Stimulated activated CD8-positive, alpha-beta memory T cell treated with anti-CD3 and anti-CD28 coated beads, Interleukin-12 subunit alpha, Interleukin-12 subunit beta, amount 100 ng/mL, for 24 hours (primary cell): ENCODE data around the gene ZMYND8.
"Not testable (repeated sequence)": the region's sequence is repeated elsewhere in the genome, so short reads cannot be mapped to it uniquely, and the experiment has no call there.

Experiments
- DNase-seq: peaks from one replicate; pipeline ENCODE4 v3.0.0-alpha.2; 2020; ENCODE audit errors: extremely low read depth

The ZMYND8 gene

DNA sequence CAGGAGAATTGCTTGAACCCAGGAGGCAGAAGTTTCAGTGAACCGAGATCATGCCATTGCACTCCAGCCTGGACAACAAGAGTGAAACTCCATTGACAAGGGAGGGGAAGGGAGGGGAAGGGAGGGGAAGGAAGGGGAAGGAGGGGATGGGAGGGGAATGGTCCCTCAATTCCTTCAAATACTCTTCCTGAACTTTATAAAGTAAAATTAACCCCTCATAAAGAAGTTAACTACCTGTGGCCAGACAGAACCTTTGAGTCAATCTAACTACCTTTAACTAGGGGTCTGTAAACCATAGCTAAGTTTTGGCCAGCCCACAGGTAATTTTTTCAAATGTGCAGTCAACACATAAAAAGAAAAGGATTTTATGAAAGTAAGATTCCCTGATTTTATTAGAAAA is 131.0 kb downstream of the ZMYND8 start:
- no peak for DNase-seq

DNA sequence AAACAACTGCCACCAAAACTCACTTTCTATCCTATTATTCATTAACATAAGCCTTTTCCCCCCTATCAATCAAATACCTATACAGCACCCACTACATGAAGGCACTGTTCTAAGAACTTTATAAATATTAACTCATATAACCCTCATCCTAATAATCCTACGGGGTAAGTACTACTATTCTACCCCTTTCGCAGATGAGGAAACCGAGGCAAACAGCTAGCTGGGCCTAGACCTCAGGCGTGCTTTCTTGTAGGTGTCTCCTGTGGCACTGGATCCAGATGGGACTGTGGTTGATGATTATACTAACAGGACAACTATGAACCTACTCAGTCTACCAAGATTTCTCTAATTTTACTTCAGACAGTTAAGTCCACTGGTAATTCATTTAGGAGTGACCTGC is 131.6 kb downstream of the ZMYND8 start:
- no peak for DNase-seq

- no peak for DNase-seq
Measured at GRCh38 chr20:47224300-47224791, 132.2 kb downstream of the ZMYND8 start.

- no peak for DNase-seq
Measured at GRCh38 chr20:47223896-47224295, 132.6 kb downstream of the ZMYND8 start.

DNA sequence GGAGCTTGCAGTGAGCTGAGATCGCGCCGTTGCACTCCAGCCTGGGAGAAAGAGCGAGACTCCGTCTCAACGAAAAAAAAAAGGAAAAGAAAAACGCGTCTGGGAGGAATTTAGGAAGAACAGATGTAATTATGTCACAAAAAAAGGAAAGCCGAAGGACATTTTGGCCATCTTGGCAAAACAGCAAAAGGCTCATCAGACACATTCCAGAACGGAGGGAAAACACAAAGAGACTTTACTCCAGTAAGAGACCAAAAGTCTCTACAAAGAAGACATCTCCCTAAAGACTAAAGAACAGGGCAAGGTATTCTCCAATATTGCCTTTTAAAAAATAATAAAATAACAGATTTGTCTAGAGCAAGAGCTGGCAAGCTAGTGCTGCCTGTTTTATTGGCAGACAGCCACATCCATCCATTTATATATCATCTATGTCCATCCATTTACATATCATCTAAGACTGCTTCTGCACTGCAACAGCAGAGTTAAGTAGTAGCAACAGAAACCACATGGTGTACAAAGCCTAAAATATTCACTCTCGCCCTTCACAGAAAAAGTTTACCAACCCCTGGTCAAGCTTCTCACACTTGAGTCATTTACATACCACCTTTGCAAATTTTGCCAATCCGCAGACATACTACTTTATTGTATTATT is 133.9 kb downstream of the ZMYND8 start:
- no peak for DNase-seq

GRCh38 chr20:47221036-47221625 is 135.4 kb downstream of the ZMYND8 start:
- no peak for DNase-seq

- peak; percentile 8 for DNase-seq
Measured at GRCh38 chr20:47220161-47220582, 136.3 kb downstream of the ZMYND8 start.

- no peak for DNase-seq
Measured at GRCh38 chr20:47217482-47218446, 138.7 kb downstream of the ZMYND8 start.

DNA sequence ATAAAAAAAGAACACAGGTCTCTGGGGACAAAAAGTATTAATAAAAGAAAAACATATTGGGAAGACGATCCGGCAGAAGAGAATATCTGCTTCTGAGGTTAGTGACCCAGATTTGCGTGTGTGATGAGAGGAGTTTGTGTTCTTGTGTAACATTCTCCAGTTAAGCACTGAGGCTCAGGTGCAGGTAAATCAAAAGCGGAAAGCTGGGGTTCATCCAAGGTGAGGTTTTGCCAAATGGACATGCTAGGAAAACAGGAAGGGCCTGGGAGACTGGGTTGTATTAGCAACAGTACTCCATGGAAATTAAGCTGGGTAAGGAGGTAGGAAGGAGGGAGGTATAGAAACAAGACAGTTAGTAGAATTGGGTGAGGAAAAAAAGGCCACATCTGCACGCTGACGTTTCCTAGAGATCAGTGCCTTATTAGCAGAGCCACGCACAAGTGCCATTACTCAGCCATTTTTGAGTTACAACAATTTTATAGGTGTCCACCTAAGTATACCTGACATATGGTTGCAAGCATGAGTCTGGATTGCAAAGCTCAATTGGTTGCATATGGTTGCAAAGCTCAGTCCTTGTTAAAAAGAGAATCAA is 139.6 kb downstream of the ZMYND8 start:
- no peak for DNase-seq

- DNase-seq: no peak
Measured at GRCh38 chr20:47215653-47216397, 140.7 kb downstream of the ZMYND8 start.

GRCh38 chr20:47213966-47214365 is 142.5 kb downstream of the ZMYND8 start:
- DNase-seq: no peak

GRCh38 chr20:47212606-47213207 is 143.8 kb downstream of the ZMYND8 start:
- no peak for DNase-seq

DNA sequence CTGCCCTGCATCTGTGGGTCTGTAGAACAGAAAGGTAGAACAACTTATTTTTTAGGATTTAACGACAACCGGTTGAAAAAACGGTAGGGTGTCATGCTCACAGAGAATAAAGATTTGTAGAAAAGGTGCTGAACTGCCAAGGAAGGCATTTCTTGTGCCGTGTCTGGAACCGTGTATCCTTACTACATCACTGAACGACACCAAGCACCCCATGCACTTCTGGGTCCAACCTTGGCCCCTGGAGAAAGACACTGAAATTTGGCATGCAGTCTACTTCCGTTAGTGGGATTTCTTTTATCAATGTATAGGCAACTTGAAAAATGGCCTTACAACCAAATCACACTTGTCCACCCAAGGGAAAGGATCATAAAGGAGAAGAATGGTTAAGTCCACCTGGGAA is 145.5 kb downstream of the ZMYND8 start:
- no peak for DNase-seq

DNA sequence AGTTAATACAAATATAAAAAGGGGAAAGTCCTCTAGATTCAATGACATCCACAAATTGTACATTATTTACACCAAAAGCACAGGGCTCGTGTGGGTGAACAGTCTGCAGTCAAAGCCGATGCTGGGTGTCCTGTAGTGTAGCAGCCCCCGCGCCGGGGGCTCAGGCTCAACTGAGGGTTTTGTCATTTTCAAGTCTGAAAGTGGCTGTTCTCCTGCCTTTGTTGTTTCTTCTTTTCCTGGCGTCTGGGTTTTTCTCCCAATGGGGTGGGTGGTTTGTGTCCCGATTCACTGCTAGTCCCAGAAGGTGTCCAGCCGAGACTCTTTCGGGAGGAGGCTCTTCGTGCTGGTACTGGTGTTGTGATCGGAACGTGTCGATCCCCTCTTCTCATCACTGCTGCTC is 146.0 kb downstream of the ZMYND8 start:
- DNase-seq: no peak

- no peak for DNase-seq
Measured at GRCh38 chr20:47209982-47210381, 146.5 kb downstream of the ZMYND8 start.

DNA sequence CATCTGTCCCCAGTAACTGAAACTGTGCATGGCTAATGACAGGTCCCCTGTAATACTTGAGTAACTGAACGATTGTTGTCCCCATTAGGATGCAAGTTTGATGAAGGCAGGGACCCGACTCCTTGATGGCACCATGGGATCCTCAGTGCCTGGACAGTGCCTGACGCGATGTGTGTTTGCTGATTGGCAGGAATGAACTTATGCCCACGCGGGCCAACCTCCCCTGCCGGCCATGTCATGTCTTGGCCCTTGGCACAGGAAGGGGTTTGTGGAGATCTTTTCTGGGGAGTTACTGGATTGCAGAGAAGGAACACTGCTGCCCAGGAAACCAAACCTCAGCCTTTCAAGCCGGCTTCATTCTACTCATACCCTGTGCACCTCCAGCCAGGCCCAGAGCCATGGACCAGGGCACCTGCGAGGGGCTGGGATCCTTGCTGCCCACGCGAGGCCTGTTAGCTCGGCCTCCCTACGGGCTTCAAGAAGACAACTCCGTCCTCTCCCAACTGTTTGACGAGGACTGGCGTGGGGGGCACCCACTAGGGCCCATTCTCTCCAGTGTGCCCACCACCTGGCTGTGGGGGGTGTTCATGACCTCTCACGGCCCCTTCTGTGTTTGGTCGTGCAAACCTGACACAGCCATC is 147.8 kb downstream of the ZMYND8 start:
- DNase-seq: no peak

DNA sequence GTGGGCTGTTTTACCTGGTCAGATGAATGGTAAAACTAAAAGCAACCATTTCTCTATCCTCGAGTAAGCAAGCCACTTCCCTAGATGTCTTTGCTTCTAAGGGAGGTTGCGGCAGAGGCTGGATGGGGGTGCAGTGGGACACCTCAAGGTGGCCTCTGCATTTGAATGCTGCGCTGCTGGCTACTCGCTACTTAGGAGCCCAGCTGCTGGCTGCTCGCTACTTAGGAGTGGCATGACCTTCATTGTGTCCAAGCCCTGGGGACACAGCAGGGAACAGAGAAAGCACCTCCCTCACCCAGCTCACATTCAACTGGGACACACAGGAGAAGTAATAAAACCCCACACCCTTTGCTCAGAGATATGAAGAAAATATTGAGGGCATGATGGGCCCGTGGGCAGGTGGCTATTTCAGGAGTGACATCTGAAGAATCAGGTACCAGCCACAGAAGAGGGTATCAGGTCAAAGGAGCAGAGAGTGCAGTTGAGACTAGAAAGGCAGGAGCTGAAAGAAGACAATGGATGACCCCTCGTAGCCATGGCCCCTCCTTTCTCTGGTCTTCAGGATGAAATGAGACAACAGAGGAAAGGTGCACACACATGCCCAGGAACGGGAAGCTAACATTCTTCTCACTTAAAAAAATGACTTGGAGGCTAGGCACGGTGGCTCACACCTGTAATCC is 149.4 kb downstream of the ZMYND8 start:
- DNase-seq: no peak

DNA sequence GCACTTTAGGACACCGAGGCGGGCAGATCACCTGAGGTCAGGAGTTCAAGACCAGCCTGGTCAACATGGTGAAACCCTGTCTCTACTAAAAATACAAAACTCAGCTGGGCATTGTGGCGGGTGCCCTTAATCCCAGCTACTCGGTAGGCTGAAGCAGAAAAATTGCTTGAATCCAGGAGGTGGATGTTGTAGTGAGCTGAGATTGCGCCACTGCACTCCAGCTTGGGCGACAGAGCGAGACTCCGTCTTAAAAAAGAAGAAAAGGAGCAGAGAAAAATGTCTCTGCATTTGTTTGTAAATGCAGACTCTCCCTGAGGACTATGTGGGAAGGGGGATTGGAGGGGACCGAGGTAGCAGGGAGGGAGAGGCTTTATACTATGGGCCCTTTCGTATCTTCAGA is 149.9 kb downstream of the ZMYND8 start:
- not testable (repeated sequence) for DNase-seq

DNA sequence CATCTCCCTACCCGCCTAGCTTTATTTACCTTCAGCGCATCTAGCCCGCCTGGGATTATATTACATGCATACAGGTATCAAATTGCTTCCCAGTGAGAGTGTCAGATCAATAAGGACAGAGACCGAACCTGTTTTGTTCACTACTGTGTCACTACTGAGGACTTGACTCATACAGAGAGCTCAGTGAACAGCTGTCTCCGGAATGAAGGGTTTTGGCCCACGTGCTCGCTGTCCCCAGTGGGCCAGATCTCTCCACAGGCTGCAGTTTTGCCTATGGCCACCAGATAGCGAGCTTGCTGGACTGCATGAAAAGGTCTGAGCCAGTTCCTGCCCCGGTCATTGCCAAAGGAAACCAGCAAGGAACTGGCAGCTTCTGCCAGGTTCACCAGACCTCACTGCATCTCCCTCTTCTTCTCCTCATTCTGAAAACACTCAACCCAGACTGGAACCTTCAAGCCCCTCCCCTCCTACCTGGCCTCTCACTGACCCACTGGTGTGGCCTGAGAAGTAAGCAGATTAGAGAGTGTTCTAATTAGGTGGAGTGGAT is 150.8 kb downstream of the ZMYND8 start:
- no peak for DNase-seq

- not testable (repeated sequence) for DNase-seq
Measured at GRCh38 chr20:47204850-47205122, 151.7 kb downstream of the ZMYND8 start.
